GM20431 (cell line): ENCODE results near the gene IFNGR2.
"Not testable (repeated sequence)": the region's sequence is repeated elsewhere in the genome, so short reads cannot be mapped to it uniquely, and the experiment has no call there.

Experiments used
- in situ Hi-C: fragments of 300-500 bp; cut with MseI, MboI; formaldehyde crosslinking; loops from one replicate; pipeline ENCODE4 v1.15.0; 2020; ENCODE audit warnings: low sequenced_read_pairs; ENCODE audit not compliant: unreplicated experiment

Gene IFNGR2

DNA sequence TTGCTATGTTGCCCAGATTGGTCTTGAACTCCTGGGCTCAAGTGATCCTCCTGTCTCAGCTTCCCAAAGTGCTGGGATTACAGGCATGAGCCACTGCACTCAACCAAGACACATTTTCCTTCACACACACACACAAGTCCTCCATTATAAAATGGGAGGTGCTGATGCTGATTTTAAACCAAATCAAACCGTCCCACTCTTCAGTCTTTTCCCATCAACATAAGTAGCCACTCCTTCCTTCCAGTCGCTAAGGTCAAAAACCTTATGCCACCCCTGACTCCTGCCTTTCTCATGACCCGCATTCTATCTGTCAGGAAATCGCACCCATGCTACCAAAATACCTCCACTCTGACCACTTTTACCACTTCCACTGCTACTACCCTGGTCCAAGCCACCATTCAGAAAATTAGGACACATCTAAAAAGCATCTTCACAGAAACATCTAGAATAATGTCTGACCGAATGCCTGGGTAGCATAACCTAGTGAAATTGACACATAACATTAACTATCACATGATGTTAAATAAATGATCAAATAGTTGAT is 28.0 kb upstream of the IFNGR2 start:
- in situ Hi-C loops: no loop called here

DNA sequence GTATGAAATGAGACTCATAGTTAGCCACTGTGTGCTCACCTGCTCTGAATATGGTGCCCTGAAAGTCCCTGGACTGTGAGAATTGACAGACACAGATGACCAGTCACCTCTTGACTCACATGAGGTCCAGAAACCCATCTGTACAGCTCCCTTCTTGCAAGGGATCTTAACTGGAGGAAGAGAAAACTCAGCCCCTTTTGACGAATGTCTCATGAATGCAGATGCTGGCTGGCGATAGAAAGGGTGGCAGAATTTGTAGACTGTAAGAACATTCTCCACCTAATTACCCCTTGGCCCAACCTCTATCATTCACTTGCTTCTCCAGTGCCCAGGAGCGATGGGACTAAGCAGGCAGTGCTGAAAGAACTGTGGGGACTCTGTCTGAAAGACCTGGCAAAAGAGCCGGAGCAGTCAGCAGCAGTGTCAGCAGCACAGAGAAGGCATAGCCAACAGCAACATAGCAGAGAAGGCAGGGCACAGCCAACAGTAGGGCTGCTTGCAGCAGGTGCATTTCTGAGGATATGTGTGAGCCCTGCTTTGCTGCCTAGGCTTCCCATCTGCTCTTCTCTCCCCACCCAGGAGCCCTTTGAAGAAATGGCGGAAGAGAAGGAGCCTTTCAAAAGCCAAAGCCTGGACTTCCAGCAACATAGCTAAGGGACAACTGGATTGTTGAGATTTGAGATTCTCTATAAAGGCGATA is 25.8 kb upstream of the IFNGR2 start:
- in situ Hi-C loops: no loop called here

DNA sequence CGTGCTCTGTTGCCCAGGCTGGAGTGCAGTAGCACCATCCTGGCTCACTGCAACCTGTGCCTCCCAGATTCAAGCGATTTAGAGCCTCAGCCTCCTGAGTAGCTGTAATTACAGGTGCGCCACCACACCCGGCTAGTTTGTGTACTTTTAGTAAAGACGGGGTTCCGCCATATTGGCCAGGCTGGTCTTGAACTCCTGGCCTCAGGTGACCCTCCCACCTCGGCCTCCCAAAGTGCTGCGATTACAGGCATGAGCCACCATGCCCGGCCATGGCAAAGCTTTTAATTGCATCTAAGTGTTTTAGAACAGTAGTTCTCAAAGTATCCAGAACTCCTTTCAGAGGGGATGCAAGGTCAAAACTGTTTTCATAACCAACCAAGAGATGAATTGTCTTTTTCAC is 25.1 kb upstream of the IFNGR2 start:
- in situ Hi-C loops: no loop called here

DNA sequence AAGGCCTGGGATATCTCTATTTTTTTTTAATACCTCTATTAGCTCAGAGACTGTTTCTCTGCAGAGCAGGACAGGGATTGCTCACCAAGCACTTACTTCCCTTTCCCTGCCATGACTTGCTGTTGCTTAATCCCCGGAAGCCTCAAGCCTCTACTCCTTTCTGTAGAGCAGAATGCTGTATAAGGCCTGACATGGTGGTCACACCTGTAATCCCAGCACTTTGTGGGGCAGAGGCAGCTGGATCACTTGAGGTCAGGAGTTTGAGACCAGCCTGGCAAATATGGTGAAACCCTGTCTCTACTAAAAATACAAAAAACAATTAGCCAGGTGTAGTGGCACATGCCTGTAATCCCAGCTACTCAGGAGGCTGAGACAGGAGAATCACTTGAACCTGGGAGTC is 23.3 kb upstream of the IFNGR2 start:
- in situ Hi-C loops: not testable (repeated sequence)

DNA sequence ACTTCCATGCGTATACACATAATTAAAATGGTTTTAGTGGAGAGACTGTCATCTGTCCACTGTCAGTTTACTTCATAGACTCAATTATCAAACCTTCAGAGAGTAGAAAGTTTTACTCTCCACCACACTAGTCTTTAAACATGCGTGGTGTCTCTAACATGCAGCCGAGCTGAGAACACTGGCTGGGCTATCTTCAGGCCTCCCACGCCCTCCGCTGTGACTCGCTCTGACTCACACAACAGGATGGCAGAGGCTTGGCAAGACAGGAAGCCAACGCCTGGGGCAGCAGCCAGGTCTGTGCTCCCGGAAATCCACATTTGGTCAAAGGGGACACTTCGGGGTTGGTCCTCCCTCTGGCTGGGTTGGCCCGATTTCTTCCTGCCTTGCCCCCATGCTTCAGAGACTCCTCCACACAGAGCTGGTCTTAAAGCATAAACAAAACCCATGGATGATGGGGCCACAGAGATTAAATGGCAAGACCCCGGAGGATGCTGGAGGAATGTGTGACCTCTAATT is 22.7 kb upstream of the IFNGR2 start:
- in situ Hi-C loops: no loop called here

DNA sequence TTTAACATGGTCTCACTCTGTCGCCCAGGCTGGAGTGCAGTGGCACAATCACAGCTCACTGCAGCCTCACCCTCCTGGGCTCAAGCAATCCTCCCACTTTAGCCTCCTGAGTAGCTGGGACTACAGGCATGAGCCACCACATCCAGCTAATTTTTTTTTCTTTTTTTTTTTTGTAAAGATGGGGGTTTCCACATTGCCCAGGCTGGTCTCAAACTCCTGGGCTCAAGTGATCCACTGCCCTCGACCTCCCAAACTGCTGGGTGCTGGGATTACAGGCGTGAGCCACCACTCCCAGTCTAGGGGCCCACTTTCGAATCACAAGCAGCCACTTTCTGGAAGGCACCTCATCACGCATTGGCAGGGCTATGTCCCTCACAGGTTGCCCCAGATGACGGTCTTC is 21.8 kb upstream of the IFNGR2 start:
- in situ Hi-C loops: not testable (repeated sequence)

DNA sequence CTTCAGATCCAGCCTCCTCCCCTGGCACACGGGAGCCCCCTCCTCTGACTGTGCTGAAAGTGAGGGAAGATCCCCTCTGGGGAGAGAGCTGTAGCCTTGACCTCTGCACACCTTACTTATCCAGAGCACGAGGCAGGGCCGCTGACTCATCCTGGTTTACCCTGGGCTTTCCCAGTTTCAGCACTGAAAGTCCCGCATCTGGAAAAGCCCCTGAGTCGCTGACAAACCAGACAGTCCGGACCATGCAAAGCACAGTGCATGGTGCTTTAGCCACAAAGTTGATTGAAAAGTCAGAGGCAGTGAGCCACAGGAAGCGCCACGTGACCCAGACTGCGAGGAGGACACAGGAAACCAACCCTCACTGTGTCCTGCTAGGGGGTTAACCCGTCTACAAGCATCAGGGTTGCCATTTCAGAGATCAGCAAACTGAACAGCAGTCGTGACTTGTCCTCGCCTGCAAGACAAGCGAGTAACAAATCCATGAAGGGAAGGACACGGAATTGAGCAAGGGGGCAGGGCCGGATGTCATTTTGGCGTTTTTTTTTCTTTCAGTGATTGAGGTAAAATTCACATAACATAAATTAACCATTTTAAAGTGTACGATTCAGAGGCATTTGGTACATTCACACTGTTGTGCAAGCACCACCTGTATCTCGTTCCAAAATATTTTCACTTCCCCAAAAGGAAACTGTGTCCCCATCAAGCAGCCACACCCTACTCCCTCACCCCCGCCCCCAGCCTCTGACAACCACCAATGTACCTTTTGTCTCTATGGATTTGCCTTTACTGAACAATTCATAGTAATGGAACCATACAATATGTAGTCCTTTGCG is 19.9 kb upstream of the IFNGR2 start:
- in situ Hi-C loops: no loop called here

DNA sequence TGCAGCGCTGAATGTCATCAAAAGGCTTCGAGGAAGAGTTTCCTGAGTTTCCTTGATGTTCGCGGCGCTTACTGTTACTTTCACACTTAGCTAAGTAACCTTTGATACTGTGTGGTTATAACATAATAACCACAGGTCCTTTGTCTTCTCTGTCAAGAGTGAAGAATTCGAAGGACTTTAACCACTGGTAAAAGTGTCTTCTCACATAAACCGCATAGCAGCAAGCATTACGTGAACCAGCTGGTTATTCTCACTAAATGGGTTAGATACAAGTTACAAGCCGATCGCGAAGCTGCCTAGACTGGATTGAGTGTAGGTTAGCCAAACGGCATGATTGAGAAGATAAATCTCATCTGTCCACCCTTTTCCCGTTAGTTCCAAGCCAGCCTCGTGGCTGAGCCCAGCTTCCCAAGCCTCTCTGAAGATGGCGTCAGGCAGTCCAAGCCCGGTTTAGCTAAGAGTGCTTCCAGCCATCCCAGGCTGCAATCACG is 18.3 kb upstream of the IFNGR2 start:
- in situ Hi-C loops: no loop called here

DNA sequence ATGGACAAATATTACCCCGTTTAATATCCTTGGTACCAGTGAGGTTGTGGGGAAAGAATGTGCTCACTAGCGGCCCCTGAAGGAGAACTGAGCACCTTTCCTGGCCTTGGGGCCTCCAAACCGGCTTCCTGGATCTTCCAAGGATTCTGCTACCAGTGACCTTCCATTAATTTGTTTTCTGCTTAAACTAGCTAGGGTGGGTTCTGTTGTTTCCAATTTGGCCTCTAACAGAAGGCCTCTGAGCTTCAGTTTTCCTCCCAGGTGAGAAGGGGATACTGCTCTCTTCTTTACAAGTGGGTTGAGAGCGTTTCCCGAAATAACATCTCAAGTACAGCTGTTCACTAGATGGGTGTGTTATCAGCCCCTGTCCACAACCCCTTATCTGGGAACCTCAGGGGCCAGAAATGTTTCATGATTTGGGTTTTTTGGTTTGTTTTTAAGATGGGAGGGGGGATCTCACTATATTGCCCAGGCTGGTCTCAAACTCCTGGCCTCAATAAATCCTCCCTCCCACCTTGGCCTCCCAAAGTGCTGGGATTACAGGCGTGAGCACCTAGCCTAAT is 16.9 kb upstream of the IFNGR2 start:
- in situ Hi-C loops: no loop called here

DNA sequence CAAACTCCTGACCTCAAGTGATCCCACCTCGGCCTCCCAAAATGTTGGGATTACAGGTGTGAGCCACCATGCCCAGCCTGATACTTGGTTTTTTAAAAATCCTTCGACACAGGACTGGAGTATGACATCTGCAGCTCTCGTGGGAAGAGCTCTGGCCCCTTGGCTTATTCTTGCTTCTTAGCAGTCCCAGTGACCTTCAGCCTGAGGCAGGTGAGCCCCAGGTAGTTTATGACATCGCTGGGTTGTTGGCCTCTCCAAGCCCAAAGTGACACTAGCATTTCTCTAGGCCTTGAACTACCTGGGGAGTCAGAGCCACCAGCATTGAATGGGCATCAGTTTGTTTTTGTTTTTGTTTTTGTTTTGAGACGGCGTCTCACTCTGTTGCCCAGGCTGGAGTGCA is 15.9 kb upstream of the IFNGR2 start:
- in situ Hi-C loops: no loop called here

DNA sequence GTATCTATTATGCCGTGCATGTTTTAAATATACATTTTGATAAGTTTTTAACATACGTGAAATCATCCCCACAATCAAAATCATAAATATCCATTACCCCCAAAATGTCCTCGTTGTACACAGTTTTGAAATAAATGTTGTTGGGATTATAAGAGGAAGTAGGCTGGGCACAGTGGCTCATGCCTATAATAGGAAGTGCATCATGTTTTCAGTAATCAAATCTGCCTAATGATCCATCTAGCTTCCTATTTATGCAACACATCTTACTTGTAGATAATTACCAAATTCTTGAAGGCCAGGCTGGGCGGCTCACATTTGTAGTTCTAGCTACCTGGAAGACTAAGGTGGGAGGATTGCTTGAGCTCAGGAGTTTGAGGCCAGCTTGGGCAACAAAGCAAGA is 15.0 kb upstream of the IFNGR2 start:
- in situ Hi-C loops: no loop called here

DNA sequence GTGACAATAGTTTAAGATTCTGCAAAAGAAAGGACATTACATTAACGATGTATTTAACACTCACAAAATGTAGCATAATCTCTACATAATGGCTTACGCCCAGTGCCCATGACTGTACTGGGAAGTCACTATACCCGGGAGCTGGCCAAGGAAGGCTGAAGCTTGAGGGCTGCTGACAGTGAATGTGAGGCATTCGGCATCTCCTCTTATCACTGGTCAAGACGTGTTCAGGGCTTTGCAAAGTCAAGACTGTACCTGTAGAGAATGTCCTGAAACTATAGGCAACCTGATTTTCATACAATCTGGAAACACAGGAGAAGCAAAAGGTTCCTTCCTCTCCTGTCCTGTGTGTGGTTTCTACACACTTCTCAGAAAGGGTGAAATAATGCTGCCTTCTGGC is 12.7 kb upstream of the IFNGR2 start:
- in situ Hi-C loops: no loop called here

DNA sequence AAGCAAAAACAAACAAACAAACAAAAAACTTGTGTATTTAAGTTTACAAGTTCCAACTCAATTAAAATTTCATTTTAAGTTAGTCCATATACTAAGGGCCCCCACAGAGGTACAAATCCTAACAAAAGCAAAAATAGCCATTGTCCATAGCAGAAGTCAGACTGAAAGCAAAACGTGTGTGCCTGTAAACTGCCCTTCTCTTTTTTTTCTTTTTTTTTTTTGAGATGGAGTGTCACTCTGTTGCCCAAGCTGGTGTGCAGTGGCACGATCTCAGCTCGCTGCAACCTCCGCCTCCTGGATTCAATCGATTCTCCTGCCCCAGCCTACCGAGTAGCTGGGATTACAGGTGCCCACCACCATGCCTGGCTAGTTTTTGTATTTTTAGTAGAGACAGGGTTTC is 11.6 kb upstream of the IFNGR2 start:
- in situ Hi-C loops: no loop called here

DNA sequence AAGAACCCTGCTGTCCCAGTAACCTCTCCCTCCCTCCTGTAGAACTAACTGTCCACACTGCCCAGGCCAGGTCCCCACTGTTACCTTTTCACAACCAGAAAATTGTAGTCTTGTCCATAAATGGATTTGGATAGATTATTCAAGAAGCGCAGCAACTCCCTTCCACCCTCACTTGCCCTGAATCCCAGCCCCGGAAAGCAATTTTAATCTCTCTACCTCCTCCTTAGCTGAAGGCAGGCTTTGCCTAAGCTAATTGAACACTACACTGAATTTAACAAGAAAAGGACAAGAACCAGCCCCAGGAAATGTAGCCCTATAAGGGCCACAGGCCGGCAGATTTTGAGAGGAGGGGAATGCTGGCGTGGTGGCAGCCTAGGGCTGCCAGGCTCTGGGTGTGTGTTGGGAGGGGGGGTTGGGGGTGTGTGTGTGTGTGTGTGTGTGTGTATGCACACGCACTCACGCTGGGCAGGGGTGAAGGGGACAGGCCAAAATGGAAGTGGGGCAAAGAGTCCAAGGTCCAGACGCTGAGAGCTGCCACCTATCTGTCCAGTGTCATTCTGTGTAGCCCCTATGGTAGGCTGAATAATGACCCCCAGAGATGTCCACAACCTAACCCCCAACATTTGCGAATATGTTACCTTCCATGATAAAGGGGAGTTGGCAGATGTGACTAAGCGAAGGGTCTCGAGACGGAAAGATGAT is 10.8 kb upstream of the IFNGR2 start:
- in situ Hi-C loops: no loop called here

DNA sequence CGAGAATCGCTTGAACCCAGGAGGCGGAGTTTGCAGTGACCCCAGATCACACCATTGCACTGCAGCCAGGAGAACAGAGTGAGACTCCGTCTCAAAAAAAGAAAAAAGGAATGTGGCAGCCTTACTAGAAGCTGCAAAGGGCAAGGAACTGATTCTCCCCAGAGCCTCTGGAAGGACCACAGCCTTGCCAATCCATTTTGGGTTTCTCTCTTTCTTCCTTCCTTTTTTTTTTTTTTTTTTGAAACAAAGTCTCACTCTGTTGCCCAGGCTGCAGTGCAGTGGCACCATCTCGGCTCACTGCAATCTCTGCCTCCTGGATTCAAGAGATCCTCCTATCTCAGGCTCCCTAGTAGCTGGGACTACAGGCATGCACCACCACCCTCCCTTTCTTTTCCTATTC is 9.9 kb upstream of the IFNGR2 start:
- in situ Hi-C loops: no loop called here

DNA sequence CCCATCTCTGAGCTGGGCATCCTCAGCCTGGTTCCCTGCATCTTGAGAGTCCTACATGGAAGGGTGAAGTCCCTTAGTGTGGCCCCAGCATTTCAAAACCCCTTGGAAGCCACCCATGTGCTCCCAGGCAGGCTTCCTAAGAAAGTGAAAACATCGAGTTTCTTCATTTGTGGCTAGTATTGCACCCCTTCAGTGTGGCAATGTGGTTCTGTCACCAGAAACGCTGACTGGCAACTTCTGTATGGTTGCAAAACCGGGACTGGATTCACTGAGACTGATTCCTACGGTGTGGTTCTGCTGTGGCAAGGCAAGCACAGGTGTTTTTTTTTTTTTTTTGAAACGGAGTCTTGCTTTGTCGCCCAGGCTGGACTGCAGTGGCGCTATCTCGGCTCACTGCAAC is 9.0 kb upstream of the IFNGR2 start:
- in situ Hi-C loops: no loop called here

DNA sequence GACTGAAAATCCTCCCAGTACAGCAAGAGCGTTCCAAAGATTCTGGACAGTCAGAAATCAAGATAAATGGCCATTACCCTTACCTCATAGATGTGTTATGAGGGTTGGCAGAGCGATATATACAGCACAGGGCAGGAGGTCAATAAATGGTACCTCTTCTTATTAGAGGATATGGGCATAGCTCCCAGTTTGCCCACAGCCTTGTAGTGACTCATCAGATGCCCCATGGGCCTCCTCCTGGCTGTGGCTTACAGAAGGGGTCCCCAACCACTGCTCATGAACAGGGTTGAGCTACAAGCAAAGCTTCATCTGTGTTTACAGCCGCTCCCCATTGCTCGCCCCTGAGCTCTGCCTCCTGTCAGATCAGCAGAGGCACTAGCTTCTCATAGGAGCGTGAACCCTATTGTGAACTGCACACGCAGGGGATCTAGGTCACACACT is 7.3 kb upstream of the IFNGR2 start:
- in situ Hi-C loops: no loop called here

DNA sequence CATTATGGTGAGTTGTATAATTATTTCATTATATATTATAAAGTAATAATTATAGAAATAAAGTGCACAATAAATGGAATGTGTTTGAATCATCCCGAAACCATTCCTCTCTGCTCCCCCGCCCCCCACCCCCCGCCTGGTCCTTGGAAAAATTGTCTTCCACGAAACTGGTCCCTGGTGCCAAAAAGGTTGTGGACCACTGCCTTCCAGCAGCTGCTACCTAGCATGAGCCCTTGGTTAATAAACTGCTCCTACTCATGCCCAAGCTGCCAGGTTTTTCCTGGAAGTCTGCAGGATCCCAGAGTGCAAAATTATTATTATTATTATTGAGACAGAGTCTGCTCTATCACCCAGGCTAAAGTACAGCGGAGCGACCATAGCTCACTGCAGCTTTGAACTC is 6.8 kb upstream of the IFNGR2 start:
- in situ Hi-C loops: no loop called here

DNA sequence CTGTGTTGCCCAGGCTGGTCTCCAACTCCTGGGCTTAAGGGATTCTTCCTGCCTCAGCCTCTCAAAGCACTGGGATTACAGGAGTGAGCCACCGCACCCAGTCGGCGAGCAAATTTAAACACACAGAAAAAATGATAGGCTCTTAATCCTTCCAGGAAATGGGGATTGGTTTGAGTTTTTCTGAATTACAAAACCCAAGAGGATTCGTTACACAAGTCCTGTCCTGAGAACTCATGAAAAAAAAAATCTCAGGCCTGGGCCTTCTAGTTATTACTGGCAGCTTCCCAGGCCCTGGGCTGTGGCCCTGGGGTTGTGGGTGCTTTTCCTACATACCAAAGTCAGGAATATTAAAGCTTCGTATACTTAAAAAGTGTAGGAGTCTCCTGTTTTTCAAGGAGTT is 6.3 kb upstream of the IFNGR2 start:
- in situ Hi-C loops: no loop called here

DNA sequence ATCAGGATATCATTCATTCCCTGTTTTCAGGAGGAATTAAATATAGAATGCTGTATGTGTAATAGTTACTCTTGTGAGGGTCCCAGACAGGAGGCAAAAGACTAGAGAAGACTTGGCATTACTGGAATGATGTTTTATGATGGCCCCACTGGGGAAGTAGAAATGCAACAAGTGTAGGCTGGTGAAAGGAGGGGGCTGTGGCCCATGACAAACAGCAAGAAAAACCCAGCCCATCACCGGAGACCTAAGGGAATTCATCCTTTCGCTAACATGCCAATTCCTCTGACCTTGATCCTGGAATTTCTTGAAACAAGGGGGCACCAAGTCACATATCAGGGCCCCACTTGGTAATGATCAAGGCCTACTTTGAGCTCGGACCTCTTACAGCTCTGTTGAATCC is 5.5 kb upstream of the IFNGR2 start:
- in situ Hi-C loops: no loop called here
